MV-4-11 (cell line): ENCODE results near the gene OR2M7.
"Not testable (repeated sequence)": the region's sequence is repeated elsewhere in the genome, so short reads cannot be mapped to it uniquely, and the experiment has no call there.

ENCODE experiments used
- DNase-seq: peaks from one replicate; lab custom pipeline; 2025; lab: John Stamatoyannopoulos, UW

OR2M7 gene

GRCh38 chr1:248324468-248324867, at the start of gene OR2M7:
OR2M7 (minus strand) TSS chr1:248324568; CDS start chr1:248324568, 0 bp downstream.
- DNase-seq: no peak

- DNase-seq: no peak
These were observed 49.4 kb upstream of the OR2M7 start for GRCh38 chr1:248373761-248374160.

- DNase-seq: no peak
These were observed 48.0 kb upstream of the OR2M7 start for GRCh38 chr1:248372394-248372793.

GRCh38 chr1:248366609-248367008, 42.2 kb upstream of the OR2M7 start:
- no peak for DNase-seq

DNA sequence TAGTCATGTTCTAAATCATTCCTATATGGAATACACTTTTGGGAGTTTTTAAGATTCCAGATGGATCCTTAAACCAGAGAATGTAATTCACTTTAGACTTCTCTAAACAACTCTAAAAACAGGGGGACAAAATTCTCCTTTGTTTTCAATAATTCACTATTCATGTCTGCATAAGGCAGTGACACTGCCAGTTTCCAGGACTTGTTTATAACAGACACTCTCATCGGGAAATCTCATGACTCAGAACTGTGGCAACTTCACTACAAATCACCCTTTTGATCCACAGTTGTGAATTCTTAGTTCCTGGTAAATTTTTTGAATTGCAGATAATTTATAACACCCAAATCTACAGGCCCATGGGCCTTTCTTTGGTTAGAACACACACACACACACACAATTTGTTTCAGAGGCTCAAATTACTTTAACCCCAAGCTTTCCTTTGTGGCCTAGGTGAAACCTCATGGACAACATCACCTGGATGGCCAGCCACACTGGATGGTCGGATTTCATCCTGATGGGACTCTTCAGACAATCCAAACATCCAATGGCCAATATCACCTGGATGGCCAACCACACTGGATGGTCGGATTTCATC, 36.9 kb upstream of the OR2M7 start, which contains the start of gene OR2T4:
Gene OR2T4 (plus strand): TSS at position 545 of the 595 bp plus-strand sequence. CDS start 0 bp downstream, at position 545.
- DNase-seq: no peak

DNA sequence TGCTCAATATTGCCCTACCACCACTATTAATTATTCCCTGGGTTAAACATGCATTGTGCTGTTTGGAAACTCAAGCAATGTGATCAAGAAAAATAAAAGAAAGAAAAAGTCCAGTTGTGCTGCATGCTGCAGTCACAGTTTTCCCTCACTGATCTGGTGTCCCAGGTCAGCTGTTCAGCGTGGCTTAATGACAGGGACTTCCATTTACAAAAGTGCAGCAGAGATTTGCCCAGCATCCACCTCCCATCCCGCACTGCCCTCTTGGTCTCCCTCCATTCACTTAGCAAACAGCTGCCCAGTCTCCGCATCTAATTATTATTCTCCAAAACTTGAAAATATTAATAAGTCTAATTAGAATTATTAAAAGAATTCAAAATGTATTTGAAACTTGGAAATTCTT, 35.0 kb upstream of the OR2M7 start:
- no peak for DNase-seq

- no peak for DNase-seq
These were observed 24.1 kb upstream of the OR2M7 start, which contains the start of gene OR14C36 for GRCh38 chr1:248348475-248348874. OR14C36 (plus strand) TSS chr1:248348775; CDS start chr1:248348775, 0 bp downstream.

- no peak for DNase-seq
These were observed 19.1 kb upstream of the OR2M7 start for GRCh38 chr1:248343451-248343850.

- no peak for DNase-seq
These were observed 7.6 kb downstream of the OR2M7 start for GRCh38 chr1:248316796-248317195.

DNA sequence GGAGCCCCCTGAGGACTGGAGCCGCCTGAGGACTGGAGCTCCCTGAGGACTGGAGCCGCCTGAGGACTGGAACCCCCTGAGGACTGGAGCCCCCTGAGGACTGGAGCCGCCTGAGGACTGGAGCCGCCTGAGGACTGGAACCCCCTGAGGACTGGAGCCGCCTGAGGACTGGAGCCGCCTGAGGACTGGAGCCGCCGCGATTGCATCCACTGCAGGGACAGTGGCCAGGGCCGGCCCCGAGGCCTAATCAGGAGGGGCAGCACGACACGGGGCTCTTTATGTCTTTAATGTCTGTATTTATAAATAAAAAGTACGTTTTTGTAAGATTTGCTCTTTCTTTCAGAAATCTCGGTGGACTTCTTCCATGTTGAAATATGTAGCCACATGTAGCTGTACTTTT, 17.6 kb downstream of the OR2M7 start:
- DNase-seq: not testable (repeated sequence)

GRCh38 chr1:248306103-248306502, 18.3 kb downstream of the OR2M7 start:
- DNase-seq: no peak

- DNase-seq: not testable (repeated sequence)
These were observed 18.7 kb downstream of the OR2M7 start for GRCh38 chr1:248305672-248306071.

DNA sequence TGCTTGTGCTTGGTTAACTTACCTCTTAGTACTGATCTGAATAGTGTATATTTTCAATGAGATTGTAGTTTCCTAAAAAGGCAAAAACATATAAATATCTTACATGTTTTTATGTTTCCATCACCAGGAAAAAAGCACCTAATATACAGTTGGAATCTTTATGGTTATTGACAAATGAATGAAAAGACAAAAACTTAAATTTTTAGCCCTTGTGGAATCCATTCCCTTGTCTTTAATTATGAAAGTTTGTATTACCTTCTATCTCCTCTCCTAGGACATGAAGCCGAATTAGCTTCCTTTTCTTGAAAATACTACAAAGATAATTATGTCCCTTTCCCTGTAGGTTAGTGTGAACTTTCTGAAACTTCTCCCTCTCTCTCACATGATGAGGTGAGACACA, 21.0 kb downstream of the OR2M7 start, which contains the start of gene OR2T12:
Gene OR2T12 (minus strand): TSS at position 101 of the 400 bp plus-strand sequence. CDS start 7,846 bp downstream, outside the sequence.
- no peak for DNase-seq

DNA sequence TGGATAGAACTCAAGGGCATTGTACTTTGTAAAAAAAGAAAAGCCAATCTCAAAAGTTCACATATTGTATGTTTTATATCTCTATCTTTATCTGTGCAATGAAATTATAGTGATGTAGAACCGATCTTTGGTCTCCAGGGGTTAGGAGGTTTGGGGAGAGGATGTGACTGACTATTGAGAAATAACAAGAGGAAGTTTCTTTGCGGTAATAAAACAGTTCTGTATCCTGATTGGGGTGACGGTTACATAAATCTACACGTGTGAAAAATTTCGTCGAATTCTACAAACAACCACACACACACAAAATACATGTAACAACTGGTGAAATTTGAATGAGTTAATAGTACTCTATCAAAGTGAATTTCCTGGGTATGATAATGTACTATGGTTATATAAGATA, 36.0 kb downstream of the OR2M7 start:
- DNase-seq: peak; percentile 96

- DNase-seq: no peak
These were observed 46.5 kb downstream of the OR2M7 start, which contains the start of gene OR2T33 for GRCh38 chr1:248277876-248278275. OR2T33 (minus strand) TSS chr1:248277976; CDS start chr1:248273814, 4,162 bp downstream.
